ENCODE results near the gene KLF6. TPM values are rescaled to one million over a fixed set of nuclear protein-coding genes. Genes with fewer than 3 reads are reported as not detected.

Gene KLF6
- total and polyA plus RNA-seq, 2 of the 4 experiments (the other 2 are of a cell fraction) = 69.0 to 123 TPM

DNA sequence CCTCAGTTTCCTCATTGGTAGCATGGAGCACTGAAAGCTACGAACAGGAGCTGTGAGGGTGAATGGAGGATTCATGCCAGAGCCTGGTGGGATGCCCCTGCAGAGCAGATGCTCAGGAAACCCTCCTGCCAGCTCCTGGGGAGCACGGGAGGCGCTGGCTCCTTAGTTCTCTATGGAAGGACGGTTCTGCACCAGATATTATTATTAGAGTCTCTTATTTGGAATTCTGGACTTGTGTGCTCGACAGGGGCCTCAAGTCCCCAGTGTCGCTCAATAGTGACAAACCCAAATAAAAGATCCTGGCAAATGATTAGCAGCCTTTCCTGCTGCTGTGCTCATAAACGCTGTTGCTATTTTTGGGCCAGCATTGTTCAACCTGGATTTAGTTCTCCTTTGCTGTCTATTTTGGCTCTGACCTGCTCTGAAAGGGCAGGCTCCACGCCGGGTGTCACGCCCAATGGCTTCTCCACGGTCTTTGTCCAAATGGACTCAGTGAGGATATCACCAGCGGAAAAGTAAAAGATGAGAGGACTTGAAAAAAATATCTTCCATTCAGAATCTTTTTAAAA, 23.0 kb upstream of the KLF6 start:
- Histone ChIP-seq H3K36me3 (ENCODE audit: control insufficient read depth, insufficient read depth, low read length) (no peaks in the 10 kb centered on the region), H3K4me3 (ENCODE audit: insufficient read depth, low read depth, low read length) (no peak overlapping the region), H3K14ac (replicated peaks; ENCODE audit: low read depth, low read length) (peak overlapping the region; percentile 65; the same call in 1 of the 2 replicates), H4K8ac (ENCODE audit: low read depth in 2 of 2, low read length in 2 of 2) (peak overlapping the region in 1 of 2 experiments; percentile 71; a peak in 1 of 4 replicates), H3K4ac (ENCODE audit: low read depth, low read length) (peak overlapping the region; percentile 71), H3K27me3 (ENCODE audit: control insufficient read depth, insufficient read depth, low read length) (no peaks in the 10 kb centered on the region), H3K79me1 (ENCODE audit: low read depth in 1 of 2, low read length in 2 of 2) (peaks cover 0 to 35% of the 10 kb centered on the region in 2 experiments; a peak in 3 of 4 replicates), H3K4me1 (ENCODE audit: control insufficient read depth, insufficient read depth, low read length) (peaks cover 36% of the 10 kb centered on the region), H4K20me1 (ENCODE audit: insufficient read depth, low read length) (no peaks in the 10 kb centered on the region), H3K27ac (ENCODE audit: insufficient read depth, low read length) (peak overlapping the region; percentile 6; the same call in 1 of the 2 replicates), H3K56ac (ENCODE audit: extremely low read depth, insufficient read depth, low read length) (no peak overlapping the region), H2BK120ac (ENCODE audit: low read depth, low read length) (peak overlapping the region; percentile 70), H2AK9ac (replicated peaks; ENCODE audit: low read depth, low read length, poor library complexity) (no peak overlapping the region), H3K4me2 (ENCODE audit: low read depth, low read length) (no peak overlapping the region), H2BK15ac (ENCODE audit: low read depth, low read length) (peak overlapping the region; percentile 3; the same call in 2 of the 3 replicates), H3K9me1 (ENCODE audit: insufficient read depth, low read length) (peaks cover 33% of the 10 kb centered on the region), H4K91ac (ENCODE audit: insufficient read depth, low read depth, low read length) (peak overlapping the region; percentile 77), H2BK5ac (ENCODE audit: low read depth, low read length, poor library complexity, severe bottlenecking) (peak overlapping the region; percentile 89), H2AFZ (replicated peaks; ENCODE audit: low read length, poor library complexity) (no peak overlapping the region), H3K23ac (ENCODE audit: low read depth, low read length) (0 out of 2 replicates have a peak overlapping the region, but pooled peaks have one; percentile 49), H3K9me3 (ENCODE audit: control insufficient read depth, insufficient read depth, low read length) (no peaks in the 10 kb centered on the region), H3K9ac (ENCODE audit: low read depth, low read length) (no peak overlapping the region), H2BK20ac (ENCODE audit: low read depth, low read length) (peak overlapping the region; percentile 76), H2AK5ac (ENCODE audit: low read depth, low read length) (peak overlapping the region; percentile 59), H4K5ac (ENCODE audit: low read depth, low read length) (peak overlapping the region; percentile 43; the same call in 1 of the 2 replicates), H3K18ac (ENCODE audit: low read depth, low read length) (peak overlapping the region; percentile 46; the same call in 1 of the 2 replicates)
- ATAC-seq (ENCODE audit: low read depth) (no peak), DNase-seq (no peak)
- TF ChIP-seq CHD1 (IDR thresholded peaks at IDR 0.05; ENCODE audit: low read depth, low read length) (no peak), MAFK (IDR thresholded peaks at IDR 0.05; ENCODE audit: low read depth, low read length) (no peak), RFX5 (IDR thresholded peaks at IDR 0.05; ENCODE audit: low read depth, low read length) (no peak), SMC3 (IDR thresholded peaks at IDR 0.05; ENCODE audit: low read depth, low read length) (no peak), CEBPB (IDR thresholded peaks at IDR 0.05; ENCODE audit: low read depth, low read length) (no peak), RAD21 (IDR thresholded peaks at IDR 0.05; ENCODE audit: low read length) (no peak), MAZ (IDR thresholded peaks at IDR 0.05; ENCODE audit: borderline replicate concordance, low read depth, low read length) (no peak)
- dilution Hi-C loops (cut with HindIII; ENCODE audit: low sequenced_read_pairs, unreplicated experiment) = no loop called here
- ChIA-PET POLR2A (ENCODE audit: unreplicated experiment) (interaction anchor here (0.6 kb wide), 1 partner anchor 88 kb away, joined by 3 read pairs; no protein-coding TSS in a partner anchor), CTCF (no interaction called here)
- intact Hi-C loops (cut with micrococcal nuclease) = no loop called here
- BruUV-seq (replicated peaks) = no TSS peak
- in situ Hi-C loops (cut with MboI; ENCODE audit: low sequenced_read_pairs) = loop anchor here (5.0 kb wide), 1 partner anchor 79 kb away; no protein-coding TSS in a partner anchor
- WGBS, 2 experiments (ENCODE audit: extremely low coverage in 2 of 2, insufficient read length in 1 of 2) = 80% methylated on average over 2 of the region's 12 CpGs; no CpG with 5 or more reads in 1 of the 2 experiments
